HG02798 (cell line): ENCODE data around the gene UXS1.
"Not testable (repeated sequence)": the region's sequence is repeated elsewhere in the genome, so short reads cannot be mapped to it uniquely, and the experiment has no call there.

Experiments used
- ATAC-seq: cut with Tn5 transposase; IDR thresholded peaks from one replicate; pipeline ENCODE4 v1.9.1; 2021; ENCODE audit warnings: mild to moderate bottlenecking; ENCODE audit not compliant: unreplicated experiment, poor library complexity

UXS1 gene

GRCh38 chr2:106138543-106139237 lies 55.4 kb downstream of the UXS1 start:
- ATAC-seq: no peak

DNA sequence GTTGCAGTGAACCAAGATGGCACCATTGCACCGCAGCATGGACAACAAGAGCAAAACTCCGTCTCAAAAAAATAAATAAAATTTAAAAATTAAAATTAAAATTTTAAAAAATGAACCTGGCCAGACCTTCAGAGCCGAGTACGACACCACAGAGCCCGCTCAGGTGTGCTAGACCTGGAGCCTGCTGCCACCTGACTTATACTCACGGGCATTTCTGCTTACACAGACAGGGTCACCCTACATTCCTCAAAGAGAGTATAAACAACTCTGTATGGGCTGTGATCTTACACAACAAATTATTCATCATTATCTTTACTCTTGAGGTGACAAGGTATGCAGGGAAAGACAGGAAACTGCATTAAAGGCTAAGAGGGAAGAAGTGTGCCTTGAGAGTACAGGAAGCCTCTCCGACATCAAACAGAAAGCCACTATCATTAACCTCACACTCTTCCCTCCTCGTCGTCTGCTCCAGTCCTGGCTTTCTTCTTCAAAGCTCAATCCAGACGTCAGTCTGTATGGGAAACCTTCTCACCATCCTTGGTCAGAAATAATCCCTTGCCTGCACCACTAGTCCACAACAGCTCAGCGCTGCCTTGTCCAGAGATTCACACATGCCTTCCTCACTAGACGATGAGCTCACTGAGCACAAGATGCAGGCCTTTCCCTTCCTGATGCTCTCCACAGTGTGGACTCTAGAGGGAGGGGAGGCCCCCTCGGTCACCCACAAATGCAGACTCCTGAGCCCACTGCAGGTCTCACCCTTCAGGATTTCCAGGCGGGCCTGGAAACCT lies 56.2 kb downstream of the UXS1 start:
- ATAC-seq: no peak

DNA sequence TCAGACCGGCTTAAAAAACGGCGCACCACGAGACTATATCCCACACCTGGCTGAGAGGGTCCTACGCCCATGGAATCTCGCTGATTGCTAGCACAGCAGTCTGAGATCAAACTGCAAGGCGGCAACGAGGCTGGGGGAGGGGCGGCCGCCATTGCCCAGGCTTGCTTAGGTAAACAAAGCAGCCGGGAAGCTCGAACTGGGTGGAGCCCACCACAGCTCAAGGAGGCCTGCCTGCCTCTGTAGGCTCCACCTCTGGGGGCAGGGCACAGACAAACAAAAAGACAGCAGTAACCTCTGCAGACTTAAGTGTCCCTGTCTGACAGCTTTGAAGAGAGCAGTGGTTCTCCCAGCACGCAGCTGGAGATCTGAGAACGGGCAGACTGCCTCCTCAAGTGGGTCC lies 62.9 kb downstream of the UXS1 start:
- ATAC-seq: not testable (repeated sequence)

DNA sequence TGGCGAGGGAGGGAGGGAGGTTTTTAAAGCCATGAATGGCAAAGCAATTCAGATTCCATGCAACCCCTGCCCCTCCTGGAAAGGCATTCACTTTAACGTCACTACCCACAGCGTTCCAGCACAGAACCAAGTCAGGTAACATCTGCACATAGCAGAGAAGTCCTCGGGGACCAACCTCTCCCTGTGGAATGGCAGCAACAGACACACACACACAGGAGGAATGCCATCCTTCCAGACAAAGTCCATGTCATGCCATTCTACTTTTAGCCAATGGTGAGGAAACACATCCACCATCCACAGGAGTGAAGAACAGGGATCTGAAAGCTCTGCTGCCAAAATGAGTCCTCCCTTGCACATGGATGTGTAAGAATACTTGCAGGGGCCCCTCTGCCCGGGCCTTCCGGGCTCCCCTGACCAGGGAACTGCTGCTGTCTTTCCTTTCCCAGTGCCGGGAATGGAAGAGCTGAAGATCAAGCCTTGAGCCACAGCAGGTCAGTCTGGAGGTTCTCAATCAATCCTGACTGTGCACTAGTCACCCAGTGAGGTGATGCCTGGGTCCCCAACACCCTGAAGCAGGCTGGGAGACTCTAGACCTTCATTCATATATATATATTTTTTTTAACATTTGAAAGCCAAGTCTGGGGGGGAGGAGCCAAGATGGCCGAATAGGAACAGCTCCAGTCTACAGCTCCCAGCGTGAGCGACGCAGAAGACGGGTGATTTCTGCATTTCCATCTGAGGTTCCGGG lies 63.7 kb downstream of the UXS1 start:
- no peak for ATAC-seq

GRCh38 chr2:106129592-106129991 lies 64.5 kb downstream of the UXS1 start:
- no peak for ATAC-seq

DNA sequence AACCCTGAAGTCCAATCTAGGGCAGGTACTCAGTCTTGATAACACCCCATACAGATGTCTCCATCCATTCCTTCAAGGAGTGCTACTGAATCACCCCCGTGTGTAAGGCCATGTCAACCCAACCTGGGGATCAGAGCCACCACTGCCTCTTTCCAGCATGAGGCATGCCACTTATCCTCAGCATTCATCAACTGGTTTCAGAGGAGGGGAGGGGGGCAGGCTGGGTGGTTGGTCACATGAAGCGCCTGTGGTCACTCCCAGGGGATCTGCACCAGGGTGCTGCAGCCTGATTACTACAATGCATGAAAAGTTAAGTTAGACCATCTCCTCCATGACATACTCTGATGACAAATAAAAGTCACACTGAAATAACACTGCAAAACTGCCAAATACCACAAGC lies 65.0 kb downstream of the UXS1 start:
- ATAC-seq: no peak

DNA sequence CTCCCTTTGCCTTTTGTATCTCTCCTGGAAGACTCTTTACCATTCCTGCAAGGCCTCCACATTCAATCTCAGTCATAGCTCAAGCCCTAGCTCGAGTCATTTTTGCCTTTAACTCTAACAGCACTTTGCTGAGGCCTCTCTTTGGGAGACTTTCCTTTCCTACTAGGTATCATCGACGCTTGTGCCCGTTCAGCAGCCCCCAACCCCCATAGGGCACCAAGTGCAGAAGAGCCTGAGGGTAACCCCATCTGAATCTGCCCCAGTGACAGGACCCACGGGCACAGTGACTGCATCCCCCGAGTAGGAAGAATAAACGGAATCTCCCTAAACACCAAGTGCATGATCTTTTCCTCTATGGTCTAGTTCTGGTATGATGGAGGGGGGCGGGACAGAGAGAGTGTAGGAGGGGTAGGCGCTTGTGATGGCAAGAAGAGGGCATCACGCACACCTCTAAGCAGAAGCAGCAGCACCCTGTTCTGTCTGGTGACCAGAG lies 66.3 kb downstream of the UXS1 start:
- no peak for ATAC-seq

DNA sequence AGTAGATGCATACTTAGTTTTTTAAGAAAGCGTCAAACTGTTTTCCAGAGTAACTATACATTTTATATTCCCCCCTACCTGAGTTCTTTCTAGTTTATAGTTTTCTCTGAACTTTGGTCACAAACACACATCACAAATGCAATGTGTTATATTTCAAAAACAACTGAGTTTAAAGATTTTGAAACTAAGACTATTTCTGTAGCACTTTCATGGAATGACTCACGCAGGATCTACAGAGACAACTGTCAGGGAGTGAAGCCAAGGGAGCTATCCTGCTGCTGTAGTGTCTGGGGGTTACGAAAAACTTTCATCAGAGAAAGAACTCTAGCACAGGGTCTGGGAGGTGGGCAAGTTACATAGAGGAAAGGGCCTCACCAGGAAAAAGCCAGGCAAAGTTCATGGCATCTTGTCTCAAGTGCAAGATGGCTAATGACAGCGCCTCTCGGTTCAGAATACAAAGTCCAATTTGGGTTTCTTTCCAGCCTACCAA lies 66.8 kb downstream of the UXS1 start:
- no peak for ATAC-seq

DNA sequence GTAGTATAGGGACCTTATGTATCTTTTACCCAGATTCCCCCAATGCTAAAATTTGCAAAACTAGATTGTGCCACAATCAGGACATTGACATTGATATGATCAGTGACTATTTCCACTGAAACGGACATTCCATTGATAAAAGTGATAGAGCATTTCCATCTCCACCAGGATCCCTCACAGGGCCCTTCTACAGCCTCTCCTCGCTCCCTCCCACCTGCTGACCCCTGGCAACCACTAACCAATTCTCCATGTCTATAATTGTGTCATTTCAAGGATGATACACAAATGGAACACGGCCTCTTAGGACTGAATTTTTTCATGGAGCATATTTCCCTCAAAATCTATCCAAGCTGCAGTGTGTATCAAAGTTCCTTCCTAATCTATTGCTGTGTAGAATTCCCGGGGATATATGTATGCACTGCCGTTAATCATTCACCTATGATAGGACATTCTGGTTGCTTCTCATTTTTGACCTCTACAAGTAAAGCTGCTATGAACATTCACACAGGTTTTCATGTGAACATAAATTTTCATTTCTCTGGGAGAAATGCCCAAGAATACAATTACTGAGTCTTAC lies 67.3 kb downstream of the UXS1 start:
- ATAC-seq: no peak

GRCh38 chr2:106126295-106126694 lies 67.8 kb downstream of the UXS1 start:
- no peak for ATAC-seq

DNA sequence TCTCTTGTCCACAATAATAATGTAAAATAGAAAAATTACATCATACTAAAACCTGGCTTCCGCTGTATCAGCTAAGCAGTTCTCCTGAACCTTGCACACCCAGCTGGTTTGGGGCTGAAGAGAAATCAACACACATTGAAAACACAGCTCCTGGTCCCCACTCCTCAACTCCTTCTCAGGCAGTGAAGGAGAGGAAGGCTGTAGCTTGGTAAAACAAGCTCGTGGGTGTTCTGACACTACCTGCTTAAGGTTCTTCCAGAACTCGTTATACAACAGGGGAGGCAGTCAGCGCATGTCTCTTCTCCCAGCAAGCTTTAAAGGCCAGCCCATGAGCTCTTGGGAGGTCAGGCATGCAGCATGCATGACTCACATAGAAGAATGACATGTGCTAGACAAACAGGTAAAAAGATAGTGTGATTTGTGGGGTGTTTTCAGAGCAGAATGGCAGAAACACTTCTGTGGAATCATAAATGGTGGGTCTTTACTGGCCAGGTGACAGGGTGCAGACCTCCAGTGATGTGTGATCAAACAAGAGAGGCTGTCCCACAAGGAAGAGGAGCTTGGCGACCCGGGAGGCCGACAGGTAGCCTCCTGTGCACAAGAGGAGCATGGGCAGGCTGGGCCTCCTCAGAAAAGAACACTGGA lies 69.1 kb downstream of the UXS1 start:
- ATAC-seq: no peak

DNA sequence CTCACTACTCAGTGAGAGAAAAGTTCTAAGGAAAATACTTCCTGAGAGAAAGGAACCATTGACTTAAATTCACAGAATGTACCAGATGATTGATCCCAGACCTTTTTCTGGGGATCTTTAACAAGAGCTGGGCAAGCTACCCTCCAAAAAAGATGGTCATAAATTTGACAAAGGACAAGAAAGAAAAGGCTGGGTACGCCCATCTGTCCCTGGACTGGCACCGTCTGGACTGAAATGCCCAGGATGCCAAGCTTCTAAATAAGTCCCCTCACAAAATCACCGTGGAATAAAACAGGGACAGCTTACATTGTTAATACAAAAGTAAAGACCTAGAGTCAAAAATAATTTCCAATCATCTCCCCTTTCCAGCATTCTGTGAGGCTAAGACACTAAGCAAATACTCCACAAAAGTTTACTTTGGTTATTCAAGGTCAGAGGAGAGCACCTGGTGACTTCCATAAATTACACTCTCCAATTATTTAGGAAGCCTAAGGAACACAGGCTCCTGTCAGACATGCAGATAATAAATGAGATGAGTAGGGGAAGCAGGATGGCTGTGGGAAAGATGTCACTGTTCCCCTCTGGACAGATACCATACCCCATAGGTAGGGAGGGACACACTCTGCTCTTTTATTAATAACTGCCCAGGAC lies 69.9 kb downstream of the UXS1 start:
- no peak for ATAC-seq

DNA sequence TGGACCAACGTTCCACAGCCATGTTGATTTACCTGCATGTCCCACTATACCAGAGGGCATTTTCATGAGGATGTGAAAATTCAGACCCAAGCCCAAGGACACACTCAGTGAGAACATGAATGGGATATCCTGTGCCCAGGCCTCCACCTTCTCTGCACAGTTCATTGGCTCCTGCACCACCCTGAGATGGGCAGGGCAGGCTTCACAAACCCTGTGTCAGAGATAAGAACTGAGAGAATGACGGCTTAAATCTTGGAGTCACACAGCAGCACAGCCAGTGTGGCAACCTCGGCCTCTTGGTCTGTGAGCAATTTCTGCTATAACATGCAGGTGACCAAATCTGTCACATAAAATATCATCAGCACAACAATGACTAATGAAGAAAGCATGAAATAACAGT lies 71.9 kb downstream of the UXS1 start:
- no peak for ATAC-seq

DNA sequence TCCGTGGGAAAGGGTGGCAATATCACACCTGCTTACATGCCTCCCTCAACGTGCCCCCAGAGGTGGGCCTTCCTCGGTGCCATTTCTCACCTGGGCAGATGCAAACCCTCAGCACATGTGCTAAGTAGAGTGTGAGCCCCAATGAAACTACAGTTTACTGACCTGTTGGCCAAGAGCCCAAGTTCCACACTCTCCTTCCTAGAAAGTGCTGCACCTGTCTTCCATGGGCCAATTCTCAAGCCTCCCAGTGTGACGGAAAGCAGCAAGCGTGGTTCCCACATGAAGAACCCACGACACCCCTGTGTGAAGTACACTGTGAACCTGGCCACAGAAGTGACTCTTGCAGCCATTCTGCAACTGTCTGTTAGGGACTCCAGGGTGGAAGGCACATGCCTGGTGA lies 73.7 kb downstream of the UXS1 start:
- ATAC-seq: no peak

GRCh38 chr2:106119074-106119473 lies 75.0 kb downstream of the UXS1 start:
- ATAC-seq: no peak

DNA sequence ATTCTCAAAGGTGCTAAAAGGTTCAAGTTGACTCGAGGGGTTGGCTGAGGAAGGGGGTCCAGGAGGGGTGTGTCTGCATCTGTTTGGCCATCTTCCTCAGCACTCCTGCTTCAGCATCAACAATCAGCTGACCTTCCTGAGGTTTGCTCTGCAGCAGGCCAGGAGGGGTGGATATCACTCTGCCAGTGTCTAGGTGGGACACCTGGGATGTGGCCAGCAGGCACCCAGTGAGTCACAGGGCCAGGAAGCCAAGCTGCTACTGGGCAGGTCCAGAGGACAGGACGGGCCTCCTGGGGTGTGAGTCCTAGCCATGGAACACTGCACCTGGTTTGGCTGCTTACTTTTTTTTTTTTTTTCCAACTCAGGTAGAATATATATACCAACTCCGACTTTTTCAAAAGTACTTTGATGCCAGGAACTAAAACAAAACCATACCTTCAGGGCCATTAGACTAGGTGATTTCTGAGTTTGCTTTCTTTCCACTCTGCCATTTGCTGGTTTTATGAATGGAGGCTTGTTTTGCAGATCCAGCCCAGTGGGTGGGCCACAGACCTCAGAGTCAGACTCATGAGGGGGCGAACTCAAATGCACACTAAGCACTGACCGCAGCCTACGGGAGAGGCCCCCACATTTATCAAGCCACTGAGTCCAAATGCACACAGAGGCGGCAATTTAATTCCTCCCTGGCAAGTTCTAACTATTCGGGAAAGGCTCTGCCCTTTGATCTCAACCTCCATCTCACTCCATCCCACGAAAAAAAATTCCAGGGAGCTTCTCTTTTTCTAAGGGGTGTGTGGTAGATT lies 76.0 kb downstream of the UXS1 start:
- no peak for ATAC-seq

GRCh38 chr2:106117347-106117746 lies 76.8 kb downstream of the UXS1 start:
- ATAC-seq: no peak

DNA sequence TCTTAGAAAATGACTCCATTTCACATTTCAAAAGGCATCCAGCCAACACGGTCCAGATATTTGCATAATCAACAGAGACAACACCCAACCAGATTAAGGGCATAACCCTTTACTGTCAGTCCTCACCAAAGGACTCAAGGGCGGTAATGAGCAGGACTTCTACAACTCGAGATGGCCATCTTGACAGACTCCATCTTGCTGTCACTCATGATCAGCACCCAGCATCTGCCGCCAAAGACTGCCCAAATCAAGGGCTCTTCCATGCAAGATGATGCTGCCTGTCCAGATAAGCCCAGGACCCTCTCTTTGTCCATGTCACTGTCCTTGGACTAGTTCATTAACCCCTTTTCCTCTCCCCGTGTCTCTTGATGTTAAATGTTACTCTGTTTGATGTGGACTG lies 77.9 kb downstream of the UXS1 start:
- no peak for ATAC-seq

DNA sequence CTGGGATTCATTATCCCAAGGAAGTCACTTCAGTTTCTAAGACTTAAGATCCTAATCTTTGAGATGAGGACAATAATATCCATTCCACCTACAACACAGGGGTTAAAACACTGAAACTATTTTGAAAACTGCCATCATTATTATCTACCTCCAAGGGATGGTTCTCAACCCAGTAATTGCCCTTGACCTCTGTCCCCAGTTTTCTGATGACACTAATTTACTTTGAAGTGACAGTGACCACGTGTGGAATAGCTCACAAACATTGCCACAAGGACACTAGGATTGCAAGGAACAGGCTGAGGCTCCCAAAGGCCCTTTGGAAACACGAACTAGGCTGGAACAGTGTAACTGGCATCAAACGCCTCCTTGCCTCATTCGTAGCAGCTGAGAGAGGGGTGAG lies 78.4 kb downstream of the UXS1 start:
- ATAC-seq: no peak
